Osteocyte (in vitro differentiated cells): Measurements from ENCODE around the gene PIK3C2G. TPM values are rescaled to one million over a fixed set of nuclear protein-coding genes. Genes with fewer than 3 reads are reported as not detected.

Experiments
- DNase-seq: peaks from one replicate; pipeline ENCODE4 v3.0.0; 2021; ENCODE audit warnings: mixed read lengths; ENCODE audit not compliant: unreplicated experiment; ENCODE audit errors: extremely low spot score
- H3K27ac Mint-ChIP-seq: one replicate; pipeline ENCODE4 v1.8.0; 2021; ENCODE audit warnings: mild to moderate bottlenecking, mixed read lengths; ENCODE audit not compliant: unreplicated experiment
- H3K27me3 Mint-ChIP-seq: one replicate; pipeline ENCODE4 v1.8.0; 2021; ENCODE audit warnings: mixed read lengths; ENCODE audit not compliant: unreplicated experiment
- H3K36me3 Mint-ChIP-seq: one replicate; pipeline ENCODE4 v1.8.0; 2021; ENCODE audit warnings: mixed read lengths; ENCODE audit not compliant: unreplicated experiment
- H3K4me1 Mint-ChIP-seq: one replicate; pipeline ENCODE4 v1.8.0; 2021; ENCODE audit warnings: mixed read lengths; ENCODE audit not compliant: unreplicated experiment
- H3K4me3 Mint-ChIP-seq: one replicate; pipeline ENCODE4 v1.8.0; 2021; ENCODE audit warnings: mild to moderate bottlenecking, moderate library complexity, mixed read lengths; ENCODE audit not compliant: unreplicated experiment
- H3K9me3 Mint-ChIP-seq: one replicate; pipeline ENCODE4 v1.8.0; 2021; ENCODE audit warnings: mixed read lengths; ENCODE audit not compliant: unreplicated experiment
- total RNA-seq: library from RNA; stranded (reverse); gene quantifications from 2 replicates; pipeline ENCODE4 v1.2.1, GENCODE V29; 2021
- TF ChIP-seq, protein P1 (sequence below): fragments of 200-600 bp; sonication (generic); IDR thresholded peaks from 2 replicates; pipeline ENCODE4 v1.5.0; 2021; ENCODE audit warnings: antibody characterized with exemption, mild to moderate bottlenecking, moderate library complexity

Gene PIK3C2G
- total RNA-seq, 1 donor from 2014 or later: not detected

- no peak overlapping the region for H3K4me3 Mint-ChIP-seq
Measured at GRCh38 chr12:18422871-18423270, 161.6 kb downstream of the PIK3C2G start.

DNA sequence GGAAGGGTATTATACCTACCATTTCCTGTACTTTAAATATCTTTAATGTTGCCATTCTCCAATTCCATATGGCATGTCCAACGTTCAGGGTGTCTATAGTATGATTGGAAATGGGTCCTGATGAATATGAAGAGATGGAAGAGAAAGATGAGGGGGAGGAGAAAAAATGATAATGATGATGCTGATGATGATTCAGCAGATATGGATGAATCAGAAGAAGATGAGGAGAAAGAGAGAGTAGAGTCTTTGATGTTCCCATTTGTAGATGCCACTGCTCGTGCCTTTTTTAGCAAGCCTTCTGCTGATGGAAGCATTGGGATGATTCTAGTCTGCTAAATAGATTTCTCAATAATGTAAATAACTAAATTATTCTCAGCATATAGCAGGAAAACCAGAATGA lies 163.5 kb downstream of the PIK3C2G start:
- H3K27me3 Mint-ChIP-seq: no peaks in the 10 kb centered on the region
- H3K36me3 Mint-ChIP-seq: no peaks in the 10 kb centered on the region
- H3K4me3 Mint-ChIP-seq: no peak overlapping the region
- TF ChIP-seq, protein P1, sequence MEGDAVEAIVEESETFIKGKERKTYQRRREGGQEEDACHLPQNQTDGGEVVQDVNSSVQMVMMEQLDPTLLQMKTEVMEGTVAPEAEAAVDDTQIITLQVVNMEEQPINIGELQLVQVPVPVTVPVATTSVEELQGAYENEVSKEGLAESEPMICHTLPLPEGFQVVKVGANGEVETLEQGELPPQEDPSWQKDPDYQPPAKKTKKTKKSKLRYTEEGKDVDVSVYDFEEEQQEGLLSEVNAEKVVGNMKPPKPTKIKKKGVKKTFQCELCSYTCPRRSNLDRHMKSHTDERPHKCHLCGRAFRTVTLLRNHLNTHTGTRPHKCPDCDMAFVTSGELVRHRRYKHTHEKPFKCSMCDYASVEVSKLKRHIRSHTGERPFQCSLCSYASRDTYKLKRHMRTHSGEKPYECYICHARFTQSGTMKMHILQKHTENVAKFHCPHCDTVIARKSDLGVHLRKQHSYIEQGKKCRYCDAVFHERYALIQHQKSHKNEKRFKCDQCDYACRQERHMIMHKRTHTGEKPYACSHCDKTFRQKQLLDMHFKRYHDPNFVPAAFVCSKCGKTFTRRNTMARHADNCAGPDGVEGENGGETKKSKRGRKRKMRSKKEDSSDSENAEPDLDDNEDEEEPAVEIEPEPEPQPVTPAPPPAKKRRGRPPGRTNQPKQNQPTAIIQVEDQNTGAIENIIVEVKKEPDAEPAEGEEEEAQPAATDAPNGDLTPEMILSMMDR: no peak
- no peak for DNase-seq
- no peaks in the 10 kb centered on the region for H3K9me3 Mint-ChIP-seq
- H3K4me1 Mint-ChIP-seq: peaks cover 4% of the 10 kb centered on the region
- no peak overlapping the region for H3K27ac Mint-ChIP-seq

More at GRCh38 chr12:18422871-18423270, 161.6 kb downstream of the PIK3C2G start:
- Mint-ChIP-seq H3K27me3 (no peaks in the 10 kb centered on the region), H3K27ac (no peak overlapping the region), H3K4me1 (peaks cover 4% of the 10 kb centered on the region), H3K9me3 (no peaks in the 10 kb centered on the region), H3K36me3 (no peaks in the 10 kb centered on the region)
- DNase-seq: no peak
- TF ChIP-seq, protein P1: no peak

DNA sequence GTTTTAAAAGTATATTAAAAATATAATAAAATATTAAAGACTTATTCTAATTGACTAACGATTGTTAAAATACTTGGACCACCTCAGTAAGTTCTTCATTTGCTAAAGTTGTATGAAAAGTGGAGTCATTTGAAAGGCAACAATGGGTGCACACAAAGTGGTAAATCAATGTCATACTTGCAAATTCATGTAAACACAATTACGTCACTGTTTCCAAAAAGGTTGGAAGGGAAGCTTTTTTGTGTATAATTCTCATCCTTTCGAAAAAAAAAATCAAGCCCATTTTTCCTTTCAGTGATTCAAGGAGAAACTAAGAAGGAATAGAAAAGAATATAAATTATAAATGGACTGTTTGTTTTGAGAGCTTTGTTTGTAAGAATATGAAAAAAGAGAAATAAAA lies 166.2 kb downstream of the PIK3C2G start:
- H3K4me1 Mint-ChIP-seq: no peaks in the 10 kb centered on the region

GRCh38 chr12:18428416-18428815 lies 167.1 kb downstream of the PIK3C2G start:
- Mint-ChIP-seq H3K4me1 (no peaks in the 10 kb centered on the region), H3K27ac (no peak overlapping the region), H3K4me3 (no peak overlapping the region), H3K36me3 (no peaks in the 10 kb centered on the region), H3K9me3 (no peaks in the 10 kb centered on the region), H3K27me3 (no peaks in the 10 kb centered on the region)
- TF ChIP-seq, protein P1: no peak
- no peak for DNase-seq

More for the DNA sequence above, 166.2 kb downstream of the PIK3C2G start:
- Mint-ChIP-seq H3K9me3 (no peaks in the 10 kb centered on the region), H3K36me3 (no peaks in the 10 kb centered on the region), H3K27me3 (no peaks in the 10 kb centered on the region), H3K4me3 (no peak overlapping the region), H3K27ac (no peak overlapping the region)
- TF ChIP-seq, protein P1: no peak
- DNase-seq: no peak

GRCh38 chr12:18429366-18429765 lies 168.0 kb downstream of the PIK3C2G start:
- H3K9me3 Mint-ChIP-seq: no peaks in the 10 kb centered on the region

More at GRCh38 chr12:18429366-18429765, 168.0 kb downstream of the PIK3C2G start:
- H3K4me1 Mint-ChIP-seq: no peaks in the 10 kb centered on the region
- TF ChIP-seq, protein P1: no peak
- H3K27ac Mint-ChIP-seq: no peak overlapping the region
- no peaks in the 10 kb centered on the region for H3K36me3 Mint-ChIP-seq
- no peak overlapping the region for H3K4me3 Mint-ChIP-seq
- H3K27me3 Mint-ChIP-seq: no peaks in the 10 kb centered on the region
- DNase-seq: no peak
